ENCODE data around the gene TP53I13.

TP53I13 gene

DNA sequence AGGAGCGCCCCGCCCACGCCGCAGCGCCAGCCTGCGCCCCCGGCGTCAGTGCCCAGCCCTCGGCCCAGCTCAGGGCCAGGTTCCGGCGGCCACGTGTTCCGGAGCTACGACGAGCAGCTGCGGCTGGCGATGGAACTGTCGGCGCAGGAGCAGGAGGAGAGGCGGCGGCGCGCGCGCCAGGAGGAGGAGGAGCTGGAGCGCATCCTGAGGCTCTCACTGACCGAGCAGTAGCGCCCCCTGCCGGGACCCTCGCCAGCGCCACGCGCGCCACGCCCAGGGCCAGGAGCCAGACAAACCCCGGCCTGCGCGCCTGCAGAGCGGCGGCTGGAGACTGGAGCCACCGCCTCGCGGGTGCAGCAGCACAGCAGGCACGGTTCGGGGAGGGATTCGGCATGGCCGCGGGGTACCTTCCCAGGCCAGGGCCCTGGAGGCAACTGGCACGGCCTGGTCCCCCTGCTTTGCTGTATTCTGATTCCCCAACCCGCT, 44.9 kb downstream of the TP53I13 start:
- peak; percentile 92 for DNase-seq (ENCODE audit: low read depth)
- H3K4me3 ChIP-seq (ENCODE audit: low read length), result peak overlapping the region; percentile 13
- TF ChIP-seq, protein P1, sequence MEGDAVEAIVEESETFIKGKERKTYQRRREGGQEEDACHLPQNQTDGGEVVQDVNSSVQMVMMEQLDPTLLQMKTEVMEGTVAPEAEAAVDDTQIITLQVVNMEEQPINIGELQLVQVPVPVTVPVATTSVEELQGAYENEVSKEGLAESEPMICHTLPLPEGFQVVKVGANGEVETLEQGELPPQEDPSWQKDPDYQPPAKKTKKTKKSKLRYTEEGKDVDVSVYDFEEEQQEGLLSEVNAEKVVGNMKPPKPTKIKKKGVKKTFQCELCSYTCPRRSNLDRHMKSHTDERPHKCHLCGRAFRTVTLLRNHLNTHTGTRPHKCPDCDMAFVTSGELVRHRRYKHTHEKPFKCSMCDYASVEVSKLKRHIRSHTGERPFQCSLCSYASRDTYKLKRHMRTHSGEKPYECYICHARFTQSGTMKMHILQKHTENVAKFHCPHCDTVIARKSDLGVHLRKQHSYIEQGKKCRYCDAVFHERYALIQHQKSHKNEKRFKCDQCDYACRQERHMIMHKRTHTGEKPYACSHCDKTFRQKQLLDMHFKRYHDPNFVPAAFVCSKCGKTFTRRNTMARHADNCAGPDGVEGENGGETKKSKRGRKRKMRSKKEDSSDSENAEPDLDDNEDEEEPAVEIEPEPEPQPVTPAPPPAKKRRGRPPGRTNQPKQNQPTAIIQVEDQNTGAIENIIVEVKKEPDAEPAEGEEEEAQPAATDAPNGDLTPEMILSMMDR (IDR thresholded peaks at IDR 0.05; ENCODE audit: insufficient read depth, low read depth, low read length, missing control alignments), result peak; percentile 57

GRCh38 chr17:29613856-29614255, 45.4 kb downstream of the TP53I13 start:
- TF ChIP-seq, protein P1 (IDR thresholded peaks at IDR 0.05; ENCODE audit: insufficient read depth, low read depth, low read length, missing control alignments), result no peak
- H3K4me3 ChIP-seq (ENCODE audit: low read length), result no peak overlapping the region
- DNase-seq (ENCODE audit: low read depth), result no peak

GRCh38 chr17:29614349-29615047, 46.0 kb downstream of the TP53I13 start:
- TF ChIP-seq, protein P1 (IDR thresholded peaks at IDR 0.05; ENCODE audit: insufficient read depth, low read depth, low read length, missing control alignments), result no peak
- H3K4me3 ChIP-seq (ENCODE audit: low read length), result no peak overlapping the region
- DNase-seq (ENCODE audit: low read depth), result no peak

DNA sequence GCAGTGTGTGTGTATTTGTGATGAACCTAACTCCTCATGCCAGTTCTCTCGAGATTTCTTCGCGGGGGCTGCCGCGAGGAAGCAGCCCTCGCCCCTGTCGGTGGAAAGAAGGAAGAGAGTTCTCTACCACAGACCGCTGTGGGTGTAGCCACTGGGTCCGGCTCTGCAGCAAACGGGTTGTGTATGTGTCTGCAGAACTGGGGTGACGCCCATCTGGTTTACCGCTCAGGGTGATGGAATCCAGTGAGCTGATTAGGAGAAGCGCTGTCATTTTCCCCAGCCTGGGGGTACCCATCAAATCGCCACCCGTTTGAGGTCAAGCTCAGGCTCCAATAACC, 46.5 kb downstream of the TP53I13 start:
- H3K4me3 ChIP-seq (ENCODE audit: low read length), result peak overlapping the region; percentile 30
- TF ChIP-seq, protein P1 (IDR thresholded peaks at IDR 0.05; ENCODE audit: insufficient read depth, low read depth, low read length, missing control alignments), result no peak
- DNase-seq (ENCODE audit: low read depth), result peak; percentile 50

- peak; percentile 90 for DNase-seq (ENCODE audit: low read depth)
- TF ChIP-seq, protein P1 (IDR thresholded peaks at IDR 0.05; ENCODE audit: insufficient read depth, low read depth, low read length, missing control alignments), result no peak
- peak overlapping the region; percentile 30 for H3K4me3 ChIP-seq (ENCODE audit: low read length)
These were observed 47.2 kb downstream of the TP53I13 start for GRCh38 chr17:29615492-29616299.

- H3K4me3 ChIP-seq (ENCODE audit: low read length), result no peak overlapping the region
- TF ChIP-seq, protein P1 (IDR thresholded peaks at IDR 0.05; ENCODE audit: insufficient read depth, low read depth, low read length, missing control alignments), result no peak
- no peak for DNase-seq (ENCODE audit: low read depth)
These were observed 48.0 kb downstream of the TP53I13 start for GRCh38 chr17:29616300-29617048.
